VCaP (cell line): ENCODE data around the gene TIAL1.
"Not testable (repeated sequence)": the region's sequence is repeated elsewhere in the genome, so short reads cannot be mapped to it uniquely, and the experiment has no call there.

ENCODE experiments used
- H3K27ac ChIP-seq: fragments of 450-650 bp; 2 replicates; pipeline ENCODE4 v1.5.1; 2017
- TF ChIP-seq, protein P1 (sequence below): fragments of 450-650 bp; conservative IDR thresholded peaks from 2 replicates; pipeline ENCODE4 v1.5.1; 2017; ENCODE audit warnings: mild to moderate bottlenecking, moderate library complexity

TIAL1 gene

DNA sequence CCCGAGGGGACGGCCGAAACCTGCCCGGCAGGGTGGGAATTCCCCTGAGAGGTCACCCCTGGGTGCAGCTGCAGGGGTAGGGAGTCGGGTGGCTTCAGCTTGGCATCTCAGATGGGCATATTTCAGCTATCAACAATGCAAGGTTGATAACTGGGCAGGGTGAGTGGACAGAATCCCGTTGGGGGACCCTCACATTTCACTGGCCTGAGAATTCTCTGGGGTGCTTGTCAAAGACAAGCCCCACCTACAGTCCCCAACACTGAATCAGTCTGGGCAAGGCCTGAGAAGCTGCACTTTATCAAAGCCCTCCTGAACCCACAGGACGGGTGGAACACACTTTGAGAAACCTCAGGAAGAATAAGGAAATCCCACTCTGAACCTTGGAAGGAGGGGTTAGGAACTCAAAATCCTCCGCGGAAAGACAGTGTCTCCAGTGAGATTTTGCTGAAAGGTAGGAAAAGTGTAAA is 57.4 kb downstream of the TIAL1 start:
- H3K27ac ChIP-seq = peak overlapping the region; percentile 88
- TF ChIP-seq, protein P1, sequence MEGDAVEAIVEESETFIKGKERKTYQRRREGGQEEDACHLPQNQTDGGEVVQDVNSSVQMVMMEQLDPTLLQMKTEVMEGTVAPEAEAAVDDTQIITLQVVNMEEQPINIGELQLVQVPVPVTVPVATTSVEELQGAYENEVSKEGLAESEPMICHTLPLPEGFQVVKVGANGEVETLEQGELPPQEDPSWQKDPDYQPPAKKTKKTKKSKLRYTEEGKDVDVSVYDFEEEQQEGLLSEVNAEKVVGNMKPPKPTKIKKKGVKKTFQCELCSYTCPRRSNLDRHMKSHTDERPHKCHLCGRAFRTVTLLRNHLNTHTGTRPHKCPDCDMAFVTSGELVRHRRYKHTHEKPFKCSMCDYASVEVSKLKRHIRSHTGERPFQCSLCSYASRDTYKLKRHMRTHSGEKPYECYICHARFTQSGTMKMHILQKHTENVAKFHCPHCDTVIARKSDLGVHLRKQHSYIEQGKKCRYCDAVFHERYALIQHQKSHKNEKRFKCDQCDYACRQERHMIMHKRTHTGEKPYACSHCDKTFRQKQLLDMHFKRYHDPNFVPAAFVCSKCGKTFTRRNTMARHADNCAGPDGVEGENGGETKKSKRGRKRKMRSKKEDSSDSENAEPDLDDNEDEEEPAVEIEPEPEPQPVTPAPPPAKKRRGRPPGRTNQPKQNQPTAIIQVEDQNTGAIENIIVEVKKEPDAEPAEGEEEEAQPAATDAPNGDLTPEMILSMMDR = no peak

DNA sequence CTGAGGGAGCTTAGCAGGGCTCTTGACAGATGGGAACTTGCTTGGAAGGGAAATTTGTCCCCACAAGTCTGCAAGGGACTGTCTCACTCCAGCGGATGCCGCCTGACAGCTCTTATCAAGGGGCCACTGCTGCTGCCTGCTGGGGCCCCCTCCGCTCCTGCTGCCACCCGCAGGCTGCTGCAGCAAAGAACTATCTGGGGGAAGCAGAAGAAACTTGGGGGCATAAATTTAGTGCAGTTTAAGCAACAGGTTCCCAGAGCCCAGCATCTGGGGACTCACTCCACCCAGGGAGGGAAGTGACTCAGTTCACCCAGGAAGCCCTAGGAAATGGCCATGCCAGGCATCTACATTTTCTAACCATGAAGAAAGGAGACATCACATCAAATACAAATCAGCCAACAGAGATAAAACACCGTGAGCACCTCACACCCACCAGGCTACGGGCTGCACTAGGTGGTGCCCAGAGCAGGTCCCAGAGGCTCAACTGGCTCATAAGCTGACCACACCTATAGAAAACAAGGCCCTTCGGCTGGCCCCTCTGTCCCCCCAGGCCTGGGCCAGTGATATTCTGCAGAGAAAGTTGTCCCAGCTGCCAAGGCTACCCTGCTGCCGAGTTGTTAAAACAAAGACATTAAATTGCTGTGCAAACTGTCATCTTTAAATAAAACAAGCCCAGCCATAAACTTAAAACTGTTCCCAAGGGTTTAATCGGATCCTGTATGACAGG is 58.0 kb downstream of the TIAL1 start:
- H3K27ac ChIP-seq = peak overlapping the region; percentile 88
- TF ChIP-seq, protein P1 = no peak

DNA sequence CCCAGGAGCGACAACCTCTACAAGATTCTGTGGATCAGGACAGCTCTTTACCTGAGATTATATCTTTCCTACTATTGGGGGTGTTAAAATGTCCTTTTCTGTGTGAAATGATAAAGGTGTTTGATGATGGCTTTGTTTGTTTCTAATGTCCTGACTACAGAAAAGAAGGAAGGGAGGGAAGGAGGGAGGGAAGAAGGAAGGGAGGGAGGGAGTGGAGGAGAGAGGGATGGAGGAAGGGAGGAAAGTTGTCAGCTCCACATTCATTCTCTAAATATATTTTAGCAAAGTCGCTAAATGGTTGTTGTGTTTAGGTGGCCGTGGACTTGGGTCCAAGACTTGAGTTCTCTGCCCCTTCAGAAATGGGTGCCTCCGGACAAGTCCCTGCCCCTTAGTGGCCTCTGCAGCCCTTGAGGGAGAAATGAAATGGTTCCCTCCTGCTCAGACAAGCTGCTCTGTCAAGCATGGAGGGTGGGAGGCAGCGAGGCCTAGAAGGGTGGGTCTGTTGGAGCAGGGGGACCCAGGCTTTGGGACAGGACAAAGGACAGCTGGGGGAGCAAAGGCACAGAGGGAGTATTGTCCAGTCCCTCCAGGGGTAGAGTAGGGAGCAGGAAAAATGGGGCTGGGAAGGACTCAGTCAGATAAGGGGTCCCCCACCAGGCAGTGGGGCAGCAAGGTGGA is 58.7 kb downstream of the TIAL1 start:
- peak overlapping the region; percentile 88 for H3K27ac ChIP-seq
- TF ChIP-seq, protein P1 = no peak

DNA sequence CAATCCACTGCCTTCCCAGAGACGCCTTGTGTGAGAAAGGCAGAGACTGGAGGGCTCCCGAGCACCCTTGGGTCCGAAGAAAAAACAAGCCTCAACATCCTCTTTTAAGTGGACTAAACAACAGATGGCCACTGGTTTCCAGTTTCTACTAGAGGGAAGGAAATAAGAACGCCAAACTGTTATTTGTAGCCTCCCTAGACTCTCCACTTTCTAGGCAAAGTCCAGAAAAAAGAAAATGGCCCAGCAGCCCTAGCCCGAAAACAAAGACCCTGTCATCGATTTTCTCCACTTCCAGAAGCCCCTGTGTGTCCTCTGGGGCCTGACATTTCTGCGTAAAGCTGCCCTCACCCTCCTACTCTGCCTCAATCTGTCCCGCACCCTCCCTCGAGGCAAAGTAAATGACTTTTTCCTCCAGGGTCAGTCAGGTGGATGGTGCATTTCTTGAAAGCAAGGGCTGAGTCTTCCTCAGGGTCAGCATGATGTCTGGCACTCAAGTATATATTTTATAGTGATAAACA is 60.2 kb downstream of the TIAL1 start:
- peak overlapping the region; percentile 88 for H3K27ac ChIP-seq
- TF ChIP-seq, protein P1 = no peak

DNA sequence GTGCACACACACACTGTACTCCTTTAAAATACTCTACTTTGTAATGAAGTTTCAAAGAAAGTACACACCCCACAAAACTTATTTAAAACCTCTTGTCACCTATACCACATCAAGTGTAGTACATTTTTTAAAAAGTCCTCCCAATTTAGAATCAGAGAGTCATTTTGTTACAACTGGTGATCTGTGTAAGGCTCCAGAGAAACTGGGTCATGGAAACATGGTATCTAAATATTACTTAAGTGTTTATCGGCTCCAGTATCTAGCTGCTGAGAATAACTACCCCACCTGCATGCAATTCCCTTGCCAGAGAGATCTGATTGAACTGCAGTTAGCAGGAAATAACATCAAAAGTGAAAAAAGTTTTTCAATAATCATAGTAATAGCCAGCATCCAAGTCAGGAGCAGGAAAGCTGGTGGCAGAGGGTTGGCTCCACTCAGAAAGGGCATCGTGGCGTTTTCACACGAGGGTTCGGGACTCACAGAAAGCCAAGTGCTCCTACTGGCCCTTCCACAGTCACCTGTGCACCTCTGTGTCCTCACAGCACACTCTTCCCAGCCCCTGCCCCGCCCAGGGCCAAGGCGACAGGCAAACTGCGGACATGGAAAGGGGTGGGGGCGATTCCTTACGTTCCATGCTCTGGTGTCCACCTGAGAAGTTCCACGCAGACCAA is 60.8 kb downstream of the TIAL1 start:
- H3K27ac ChIP-seq = peak overlapping the region; percentile 88; the same call in 1 of the 2 replicates
- TF ChIP-seq, protein P1 = no peak

DNA sequence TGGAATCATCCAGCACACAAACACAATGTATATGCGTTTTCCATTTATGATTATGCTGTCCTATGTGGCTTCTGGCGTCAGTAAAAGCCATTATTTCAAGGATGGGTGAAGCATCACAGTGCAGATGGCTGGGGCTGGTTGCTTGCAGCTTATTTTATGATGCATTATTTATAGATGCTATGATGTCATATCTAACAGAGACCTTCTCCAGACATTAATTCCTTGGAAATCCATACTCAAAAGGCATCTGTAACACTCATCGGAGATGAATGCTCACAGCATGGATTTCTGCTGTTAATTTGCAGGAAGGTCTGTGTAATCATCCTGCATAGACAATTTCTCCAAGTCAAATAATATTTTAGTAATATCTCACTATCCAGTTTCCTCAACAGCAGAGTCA is 61.5 kb downstream of the TIAL1 start:
- TF ChIP-seq, protein P1 = no peak
- no peak overlapping the region; the same call in 1 of the 2 replicates for H3K27ac ChIP-seq

DNA sequence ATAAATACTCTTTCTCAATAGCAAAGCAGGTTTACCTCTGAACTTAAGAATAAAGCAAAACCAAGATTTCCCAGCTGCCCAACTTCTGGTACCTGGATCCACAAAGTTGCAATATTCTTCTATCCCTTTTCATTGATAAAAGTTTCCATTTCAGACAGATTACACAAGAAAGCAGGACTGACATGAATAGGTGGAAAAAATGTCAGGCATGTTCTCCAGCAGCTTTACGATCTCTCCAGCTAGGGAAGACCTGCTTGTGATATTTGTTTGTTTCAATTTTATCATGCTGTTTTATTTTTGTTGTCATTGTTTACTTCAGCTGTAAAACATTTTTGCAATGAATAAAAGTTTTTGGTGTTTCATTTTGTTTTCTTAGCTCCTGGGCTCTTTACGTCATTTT is 63.3 kb downstream of the TIAL1 start:
- H3K27ac ChIP-seq = no peak overlapping the region
- TF ChIP-seq, protein P1 = no peak

DNA sequence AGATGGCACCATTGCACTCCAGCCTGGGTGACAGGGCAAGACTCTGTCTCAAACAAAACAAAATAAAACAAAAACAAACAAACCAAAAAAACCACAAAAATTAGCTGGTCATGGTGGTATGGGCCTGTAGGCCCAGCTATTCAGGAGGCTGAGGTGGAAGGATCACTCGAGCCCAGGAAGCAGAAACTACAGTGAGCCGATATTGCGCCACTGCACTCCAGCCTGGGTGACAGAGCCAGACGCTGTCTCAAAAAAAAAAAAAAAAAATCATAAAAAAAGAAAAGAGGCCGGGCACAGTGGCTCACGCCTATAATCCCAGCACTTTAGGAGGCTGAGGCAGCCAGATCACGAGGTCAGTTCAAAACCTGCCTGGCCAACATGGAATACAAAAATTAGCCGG is 64.0 kb downstream of the TIAL1 start:
- peak overlapping the region; percentile 19; the same call in 1 of the 2 replicates for H3K27ac ChIP-seq

DNA sequence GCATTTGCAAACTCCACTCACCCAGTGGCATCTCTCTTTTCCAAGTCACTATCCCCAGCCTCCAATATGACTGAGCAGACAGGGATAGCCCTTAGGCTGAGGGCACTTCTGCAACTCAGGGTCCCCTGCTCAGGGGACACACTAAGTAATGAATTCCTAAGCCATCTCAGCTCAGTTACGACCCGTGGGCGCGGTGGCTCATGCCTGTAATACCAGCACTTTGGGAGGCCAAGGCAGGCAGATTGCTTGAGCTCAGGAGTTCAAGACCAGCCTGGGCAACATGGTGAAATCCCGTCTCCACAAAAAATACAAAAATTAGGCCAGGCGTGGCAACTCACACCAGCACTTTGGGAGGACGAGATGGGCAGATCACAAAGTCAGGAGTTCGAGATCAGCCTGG is 64.5 kb downstream of the TIAL1 start:
- H3K27ac ChIP-seq = not testable (repeated sequence)
